Measurements from ENCODE around the gene MRPL42.
"Not testable (repeated sequence)": the region's sequence is repeated elsewhere in the genome, so short reads cannot be mapped to it uniquely, and the experiment has no call there.

The MRPL42 gene

DNA sequence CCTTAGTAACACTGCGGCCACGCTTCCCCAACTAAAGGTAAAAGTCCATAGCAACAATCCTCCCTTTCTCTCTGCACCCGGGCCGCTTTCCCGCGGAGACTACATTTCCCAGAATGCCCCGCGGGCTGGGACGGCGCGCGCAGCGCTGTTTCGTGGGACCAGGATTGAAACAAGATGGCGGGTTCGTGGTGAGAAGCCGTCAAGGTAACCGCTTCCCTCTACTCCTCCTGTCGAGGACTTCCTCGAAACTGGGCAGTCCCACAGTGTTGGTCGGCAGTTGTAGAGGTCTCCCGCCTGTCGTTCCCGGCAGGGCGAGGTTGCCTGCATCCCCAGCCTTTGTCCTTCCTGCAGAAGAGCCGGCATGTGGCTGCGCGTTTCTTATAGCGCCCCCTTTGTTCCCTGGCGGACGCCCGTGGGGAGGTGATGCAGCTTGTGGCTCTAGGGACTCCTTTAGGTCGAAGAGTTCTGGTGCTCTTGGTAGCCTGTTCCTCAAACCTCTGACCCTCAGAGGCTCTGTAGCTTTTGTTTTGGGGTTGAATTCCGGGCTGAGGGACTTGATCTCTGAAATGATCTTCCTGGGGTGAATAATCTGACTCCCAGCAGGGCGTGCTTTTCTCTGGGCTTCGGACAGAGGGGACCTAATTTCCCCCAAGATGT is at the start of gene MRPL42:
Gene MRPL42, plus strand, starts transcription at position 164 of the 657 bp plus-strand sequence. CDS start 1,772 bp downstream, outside the sequence.
- peak; percentile 95 for DNase-seq

DNA sequence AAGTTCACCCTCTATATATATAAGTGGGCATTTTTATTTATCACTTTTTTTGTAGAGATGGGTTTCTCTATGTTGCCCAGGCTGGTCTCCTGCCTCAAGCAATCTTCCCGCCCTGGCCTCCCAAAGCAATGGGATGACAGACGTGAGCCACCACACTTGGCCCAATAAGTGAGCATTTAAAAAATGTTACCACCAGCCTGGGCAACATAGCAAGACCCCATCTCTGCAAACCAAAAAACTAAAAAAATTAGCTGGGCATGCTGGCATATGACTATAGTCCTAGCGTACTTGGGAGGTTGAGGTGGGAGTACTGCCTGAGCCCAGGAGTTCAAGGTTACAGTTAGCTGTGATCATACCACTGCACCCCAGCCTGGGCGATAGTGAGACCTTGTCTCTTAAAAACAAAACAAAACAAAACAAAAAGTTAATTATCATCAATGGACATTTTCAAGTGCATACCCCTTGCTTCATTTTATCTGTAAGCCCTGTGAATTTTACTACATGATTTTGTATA is 49.3 kb upstream of the MRPL42 start:
- no peak for DNase-seq

GRCh38 chr12:93419388-93420034 is 47.8 kb upstream of the MRPL42 start:
- peak; percentile 58 for DNase-seq

DNA sequence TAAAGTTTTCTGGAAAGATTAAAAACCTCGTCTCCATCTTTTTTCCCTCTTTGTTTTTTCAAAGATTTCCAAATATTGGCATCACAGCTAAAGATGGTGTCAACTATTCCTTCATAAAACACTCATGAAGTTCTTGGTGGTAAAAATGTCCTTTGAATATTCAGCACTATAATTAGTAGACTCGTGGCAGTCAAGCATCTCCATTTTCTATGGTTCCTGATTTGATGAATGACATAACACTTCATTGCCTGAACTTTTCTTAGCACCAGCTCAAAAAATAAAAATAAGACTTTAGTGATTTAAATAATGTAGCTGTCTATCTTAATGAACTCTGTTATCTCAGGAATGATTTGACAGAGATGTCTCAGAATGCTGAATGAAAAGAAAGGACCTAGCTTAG is 45.3 kb upstream of the MRPL42 start:
- no peak for DNase-seq

GRCh38 chr12:93425736-93426411 is 41.4 kb upstream of the MRPL42 start:
- DNase-seq = no peak

DNA sequence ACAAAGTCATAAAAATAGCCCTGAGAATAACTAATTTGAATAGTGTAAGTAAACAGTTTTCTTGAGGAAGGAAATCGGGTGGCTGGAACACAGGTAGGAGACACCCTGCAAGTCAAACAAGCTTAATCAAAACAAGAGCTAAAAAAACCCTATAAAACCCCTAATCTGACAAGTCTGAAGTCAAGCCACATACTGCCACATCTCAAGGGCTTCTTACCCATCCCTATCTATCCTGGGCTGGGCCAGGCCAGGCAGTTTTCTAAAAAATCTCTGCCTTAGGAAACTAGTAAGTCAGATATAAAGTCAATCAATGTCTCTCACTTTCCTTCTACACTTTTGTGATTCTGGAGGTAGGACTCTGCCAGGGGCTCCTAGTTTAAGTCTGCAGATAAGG is 40.9 kb upstream of the MRPL42 start:
- no peak for DNase-seq

DNA sequence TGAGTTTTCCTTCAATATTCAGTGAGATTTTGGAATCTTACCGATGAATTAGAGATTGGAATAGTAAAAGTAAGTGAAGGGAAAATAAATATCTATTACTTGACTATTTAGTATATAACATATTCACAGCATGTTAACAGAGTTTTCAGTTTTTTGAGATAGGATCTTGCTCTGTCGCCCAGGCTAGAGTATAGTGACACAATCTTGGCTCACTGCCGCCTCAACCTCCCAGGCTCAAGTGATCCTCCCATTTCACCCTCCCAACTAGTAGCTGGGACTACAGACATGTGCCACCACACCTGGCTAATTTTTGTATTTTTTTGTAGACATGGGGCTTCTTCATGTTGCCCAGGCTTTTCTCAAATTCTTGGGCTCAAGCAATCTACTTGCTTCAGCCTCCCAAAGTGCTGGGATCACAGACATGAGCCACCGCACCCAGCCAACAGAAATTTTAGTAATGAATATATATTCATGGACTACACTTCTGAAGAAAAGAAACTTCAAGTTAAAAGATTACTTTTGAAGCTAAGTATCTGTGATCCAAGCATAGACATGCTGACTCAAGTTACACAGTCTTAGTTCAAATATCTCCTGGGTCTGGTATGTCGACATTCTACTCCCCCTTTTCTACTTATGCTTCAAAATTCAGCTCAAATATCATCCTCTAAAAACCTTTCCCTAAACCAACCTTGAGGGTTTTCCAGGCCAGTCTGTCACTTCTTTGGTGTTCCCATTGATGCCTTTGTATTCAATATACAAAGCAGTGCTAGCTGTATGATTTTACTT is 39.3 kb upstream of the MRPL42 start:
- DNase-seq = no peak

- no peak for DNase-seq
These were observed 37.9 kb upstream of the MRPL42 start for GRCh38 chr12:93429448-93429847.

GRCh38 chr12:93429852-93430251 is 37.5 kb upstream of the MRPL42 start:
- DNase-seq = no peak

GRCh38 chr12:93430280-93430679 is 37.0 kb upstream of the MRPL42 start:
- DNase-seq = no peak

DNA sequence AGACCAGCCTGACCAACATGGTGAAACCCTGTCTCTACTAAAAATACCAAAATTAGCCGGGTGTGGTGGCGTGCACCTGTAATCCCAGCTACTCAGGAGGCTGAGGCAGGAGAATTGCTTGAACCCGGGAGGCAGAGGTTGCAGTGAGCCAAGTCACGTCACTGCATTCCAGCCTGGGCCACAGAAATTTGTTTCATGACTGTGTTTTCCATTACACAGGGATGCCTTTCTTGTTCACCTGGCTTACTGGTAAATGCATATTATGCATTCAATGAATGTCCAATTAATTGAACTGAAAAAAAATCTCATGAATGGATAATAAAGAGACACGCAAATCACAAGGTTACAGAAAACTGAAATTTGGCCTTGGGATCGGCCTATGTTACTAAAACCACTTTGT is 35.3 kb upstream of the MRPL42 start:
- DNase-seq = not testable (repeated sequence)

DNA sequence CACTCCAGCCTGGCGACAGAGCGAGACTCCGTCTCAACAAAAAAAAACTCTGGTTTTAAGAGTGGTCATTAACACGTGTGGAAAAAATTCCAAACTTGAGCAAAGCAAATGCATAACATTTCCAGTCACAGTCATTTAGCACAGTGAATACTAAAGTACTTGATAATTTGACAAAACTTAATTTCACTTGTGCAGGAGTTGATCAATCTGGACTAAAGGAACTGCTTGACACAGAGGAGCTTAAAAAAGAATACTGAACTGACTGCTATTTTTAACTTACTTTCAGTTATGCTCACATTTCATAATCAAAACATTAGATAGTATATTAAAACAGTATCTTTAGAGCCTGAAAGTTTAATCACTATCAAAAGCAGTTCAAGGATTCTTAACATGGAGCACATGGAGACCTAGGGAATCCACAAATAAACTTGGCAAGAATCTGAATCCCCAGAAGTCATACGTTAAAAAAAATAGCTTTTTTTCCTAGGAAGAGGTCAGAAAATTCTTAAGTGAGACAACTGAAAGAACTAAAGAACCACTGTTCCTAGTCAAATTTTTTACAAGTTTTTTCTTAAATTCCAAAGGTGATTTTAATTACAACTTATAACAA is 33.0 kb upstream of the MRPL42 start:
- DNase-seq = no peak

DNA sequence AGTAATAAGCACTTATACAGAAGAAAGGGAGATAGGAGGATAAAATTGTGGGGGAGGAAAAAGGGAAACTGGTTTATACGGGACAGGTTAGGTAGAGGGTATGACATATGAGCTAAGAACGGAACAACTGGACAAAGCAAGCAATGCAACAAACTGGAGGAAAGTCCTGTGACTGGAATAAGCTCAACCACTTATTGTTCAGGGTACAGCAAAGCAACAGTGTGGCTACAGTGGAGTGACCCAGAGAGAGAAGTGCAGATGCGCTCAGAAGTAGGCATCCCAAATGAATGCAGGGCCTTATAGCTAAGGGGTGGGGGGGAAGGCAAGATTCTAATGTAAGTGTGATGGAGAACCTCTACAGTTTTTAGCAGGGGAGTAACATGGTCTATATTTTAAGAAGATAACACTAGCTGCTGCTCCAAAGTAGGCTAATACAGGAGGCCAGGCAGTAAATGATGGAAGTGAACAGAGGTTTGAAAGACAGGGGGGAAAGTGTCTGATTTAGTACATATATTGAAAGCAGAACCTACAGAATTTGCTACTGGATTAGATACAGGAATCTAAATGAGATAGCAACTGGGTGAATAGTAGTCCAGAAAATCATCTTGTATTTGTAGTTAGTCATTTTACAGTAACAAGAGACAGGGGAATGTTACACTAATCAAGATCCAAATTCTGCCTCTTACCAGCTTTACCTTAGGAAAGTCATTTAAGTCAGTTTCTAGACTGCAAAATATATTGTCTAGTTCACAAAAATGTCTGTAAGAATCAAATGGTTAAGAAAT is 28.9 kb upstream of the MRPL42 start:
- no peak for DNase-seq

GRCh38 chr12:93440043-93440835 is 27.1 kb upstream of the MRPL42 start:
- DNase-seq = no peak

GRCh38 chr12:93441081-93441616 is 26.2 kb upstream of the MRPL42 start:
- DNase-seq = peak; percentile 50

DNA sequence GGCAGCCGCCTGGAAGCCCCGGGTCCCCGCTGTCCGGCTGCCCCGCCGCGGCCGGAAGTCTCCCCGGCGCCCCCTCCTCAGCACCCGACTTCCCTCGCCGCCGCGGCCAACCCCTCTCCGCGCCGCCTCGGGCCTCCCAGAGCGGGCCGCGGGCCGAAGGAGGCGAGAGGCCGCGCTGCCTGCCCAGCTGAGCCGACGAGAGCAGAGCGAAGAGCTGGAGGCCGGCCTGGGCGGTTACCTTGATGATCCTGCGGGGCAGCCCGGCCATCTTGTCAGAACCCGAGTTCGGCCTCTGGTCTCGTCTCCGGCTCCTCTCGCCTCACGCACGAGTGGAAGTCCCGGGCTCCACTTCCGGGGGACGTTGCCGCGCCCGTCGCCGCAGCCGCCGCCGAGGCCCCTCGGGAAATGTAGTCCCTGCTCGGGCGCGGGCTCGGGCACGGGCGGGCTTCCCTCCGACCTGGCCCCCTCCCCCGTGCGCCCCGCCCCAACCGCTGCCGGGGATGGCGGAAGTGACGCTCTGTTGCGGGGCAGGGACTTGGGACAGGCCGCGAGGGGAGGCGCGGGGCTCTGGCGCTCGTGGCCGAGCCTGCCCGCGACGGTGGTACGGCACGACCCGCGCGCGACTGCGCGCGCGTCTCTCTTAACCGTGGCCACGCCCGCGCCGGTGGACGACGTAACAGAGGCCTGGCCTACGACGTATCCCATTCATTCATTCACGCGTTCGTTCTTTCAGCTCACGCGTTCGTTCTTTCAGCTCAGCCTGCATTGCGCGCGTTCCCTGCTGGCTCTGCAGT is 25.5 kb upstream of the MRPL42 start, which contains the start of gene UBE2N:
Gene UBE2N, minus strand, starts transcription at position 331 of the 794 bp plus-strand sequence. Its CDS starts 63 bp downstream, at position 268.
- peak; percentile 96 for DNase-seq

GRCh38 chr12:93442411-93443340 is 24.6 kb upstream of the MRPL42 start:
- no peak for DNase-seq

DNA sequence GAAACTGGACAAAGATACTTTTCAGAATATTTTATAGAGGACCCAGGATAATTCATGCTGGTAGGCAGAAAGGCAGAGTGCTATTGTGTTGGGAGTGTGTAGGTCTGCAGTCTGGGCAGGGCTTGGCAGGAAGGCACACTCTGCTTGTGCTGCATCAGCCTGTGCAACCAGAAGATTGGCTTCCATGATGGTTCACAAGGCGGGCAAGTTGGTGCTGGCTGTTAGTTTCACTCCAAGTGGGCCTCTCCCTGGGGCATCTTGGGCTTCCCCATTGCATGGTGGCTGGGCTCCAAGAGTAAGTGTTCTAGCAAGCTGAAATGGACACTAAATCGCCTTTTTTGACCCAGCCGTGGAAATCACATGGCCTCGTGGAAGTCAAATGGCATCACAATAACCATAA is 23.7 kb upstream of the MRPL42 start:
- DNase-seq = no peak

Measured in CD4-positive, alpha-beta T cell treated with Interleukin-10 for 1 hour (primary cell).